Measurements from ENCODE around the gene ERN2. TPM values are rescaled to one million over a fixed set of nuclear protein-coding genes. Genes with fewer than 3 reads are reported as not detected.
"Not testable (repeated sequence)": the region's sequence is repeated elsewhere in the genome, so short reads cannot be mapped to it uniquely, and the experiment has no call there.

ERN2 gene
- total RNA-seq, 1 donor from 2014 or later: 0.29 TPM

DNA sequence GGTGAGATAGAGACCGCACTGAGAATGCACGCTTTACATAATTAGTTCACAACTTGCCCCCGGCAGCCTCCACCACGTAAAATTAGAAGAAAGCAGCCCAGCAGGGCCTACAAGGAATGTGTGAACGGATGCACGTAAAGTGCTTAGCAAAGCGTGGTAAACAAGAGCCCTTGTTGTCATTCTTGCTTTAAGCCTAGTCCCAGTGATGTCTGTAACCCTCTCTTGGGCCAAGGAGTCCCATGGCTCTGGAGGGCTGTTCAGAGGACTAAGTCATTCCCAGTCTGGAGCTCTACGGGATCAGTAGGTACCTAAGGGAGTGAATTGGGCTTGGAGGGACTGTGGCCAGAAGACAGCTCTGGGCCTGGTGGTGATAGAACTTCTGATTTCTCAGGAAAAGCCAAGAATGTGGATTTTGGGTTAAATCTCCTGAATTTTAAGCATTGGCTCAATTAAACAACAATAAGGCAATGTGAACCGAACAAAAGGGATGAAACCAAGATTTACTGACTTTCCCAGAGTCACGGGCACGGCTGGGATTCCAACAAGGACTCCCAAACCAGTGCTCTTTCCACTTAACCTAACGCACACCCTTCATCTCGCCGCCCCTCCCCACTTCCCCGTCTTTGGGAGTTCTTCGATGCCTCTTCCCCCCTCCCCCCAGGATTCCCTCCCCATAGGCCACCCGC, 41.0 kb upstream of the ERN2 start:
- H3K27me3 ChIP-seq: peaks cover 46% of the 10 kb centered on the region
- no peak overlapping the region for H3K4me3 ChIP-seq
- intact Hi-C loops (cut with DNase I): no loop called here
- peaks cover 7% of the 10 kb centered on the region for H3K4me1 ChIP-seq
- TF ChIP-seq, protein P1, sequence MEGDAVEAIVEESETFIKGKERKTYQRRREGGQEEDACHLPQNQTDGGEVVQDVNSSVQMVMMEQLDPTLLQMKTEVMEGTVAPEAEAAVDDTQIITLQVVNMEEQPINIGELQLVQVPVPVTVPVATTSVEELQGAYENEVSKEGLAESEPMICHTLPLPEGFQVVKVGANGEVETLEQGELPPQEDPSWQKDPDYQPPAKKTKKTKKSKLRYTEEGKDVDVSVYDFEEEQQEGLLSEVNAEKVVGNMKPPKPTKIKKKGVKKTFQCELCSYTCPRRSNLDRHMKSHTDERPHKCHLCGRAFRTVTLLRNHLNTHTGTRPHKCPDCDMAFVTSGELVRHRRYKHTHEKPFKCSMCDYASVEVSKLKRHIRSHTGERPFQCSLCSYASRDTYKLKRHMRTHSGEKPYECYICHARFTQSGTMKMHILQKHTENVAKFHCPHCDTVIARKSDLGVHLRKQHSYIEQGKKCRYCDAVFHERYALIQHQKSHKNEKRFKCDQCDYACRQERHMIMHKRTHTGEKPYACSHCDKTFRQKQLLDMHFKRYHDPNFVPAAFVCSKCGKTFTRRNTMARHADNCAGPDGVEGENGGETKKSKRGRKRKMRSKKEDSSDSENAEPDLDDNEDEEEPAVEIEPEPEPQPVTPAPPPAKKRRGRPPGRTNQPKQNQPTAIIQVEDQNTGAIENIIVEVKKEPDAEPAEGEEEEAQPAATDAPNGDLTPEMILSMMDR (IDR thresholded peaks at IDR 0.05): no peak
- no peaks in the 10 kb centered on the region for H3K36me3 ChIP-seq
- H3K9me3 ChIP-seq: no peaks in the 10 kb centered on the region
- DNase-seq: no peak
- no peak overlapping the region for H3K27ac ChIP-seq
- no peak for ATAC-seq

DNA sequence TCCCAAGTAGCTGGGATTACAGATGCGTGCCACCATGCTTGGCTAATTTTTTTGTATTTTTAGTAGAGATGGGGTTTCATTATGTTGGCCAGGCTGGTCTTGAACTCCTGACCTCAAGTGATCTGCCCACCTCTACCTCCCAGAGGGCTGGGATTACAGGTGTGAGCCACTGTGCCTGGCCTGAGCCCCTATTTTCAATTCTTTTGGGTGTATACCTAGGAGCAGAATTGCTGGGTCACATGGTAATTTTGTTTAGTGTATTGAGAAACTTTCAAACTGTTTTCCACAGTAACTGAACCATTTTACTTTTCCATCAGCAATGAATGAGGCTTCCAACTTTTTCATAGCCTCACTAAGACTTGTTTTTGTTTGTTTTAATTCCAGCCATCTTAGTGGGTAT, 38.0 kb upstream of the ERN2 start:
- ATAC-seq; intact Hi-C loops (cut with DNase I); DNase-seq: not testable (repeated sequence)

DNA sequence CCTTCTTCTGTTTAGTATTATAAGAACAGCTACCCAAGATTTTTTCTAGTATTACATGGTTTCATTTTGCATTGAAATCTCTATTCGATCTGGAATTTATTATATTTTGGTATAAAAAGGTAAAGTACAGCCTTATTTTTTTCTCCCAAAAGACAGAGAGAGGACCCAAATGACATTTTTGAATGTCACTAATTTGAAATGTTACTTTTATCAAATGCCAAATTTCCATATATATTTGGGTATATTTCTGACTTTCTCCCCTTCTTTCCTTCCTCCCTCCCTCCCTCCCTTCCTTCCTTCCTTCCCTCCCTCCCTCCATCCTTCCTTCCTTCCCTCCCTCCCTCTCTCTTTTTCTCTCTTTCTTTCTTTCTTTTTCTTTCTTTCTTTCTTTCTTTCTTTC, 35.6 kb upstream of the ERN2 start:
- intact Hi-C loops (cut with DNase I): no loop called here
- H3K4me1 ChIP-seq: no peaks in the 10 kb centered on the region
- H3K36me3 ChIP-seq: no peaks in the 10 kb centered on the region
- no peaks in the 10 kb centered on the region for H3K9me3 ChIP-seq
- TF ChIP-seq, protein P1 (IDR thresholded peaks at IDR 0.05): no peak
- ATAC-seq (no peak), DNase-seq (no peak)
- H3K4me3 ChIP-seq: no peak overlapping the region
- peaks cover 6% of the 10 kb centered on the region for H3K27me3 ChIP-seq
- no peak overlapping the region for H3K27ac ChIP-seq

More for the DNA sequence above, 38.0 kb upstream of the ERN2 start:
- H3K4me3 ChIP-seq, H3K27ac ChIP-seq, H3K36me3 ChIP-seq, H3K4me1 ChIP-seq, H3K9me3 ChIP-seq: not testable (repeated sequence)
- H3K27me3 ChIP-seq: peaks cover 30% of the 10 kb centered on the region

DNA sequence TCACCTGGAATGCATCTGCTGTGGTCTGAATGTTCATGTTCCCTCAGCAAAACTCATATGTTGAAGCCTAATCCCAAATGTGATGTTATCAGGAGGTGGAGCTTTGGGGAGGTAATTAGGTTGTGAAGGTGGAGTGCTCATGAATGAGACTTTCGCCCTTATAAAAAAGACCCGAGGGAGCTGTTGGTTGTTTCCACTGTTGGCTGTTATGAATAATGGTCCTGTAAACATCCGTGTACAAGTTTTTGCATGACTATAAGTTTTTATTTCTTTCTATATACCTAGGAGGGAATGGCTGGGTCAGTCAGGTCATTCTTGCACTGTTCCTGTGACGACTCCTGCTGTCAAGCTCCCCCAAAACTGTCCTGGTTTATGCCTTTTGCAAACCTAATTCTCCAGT, 32.2 kb upstream of the ERN2 start:
- intact Hi-C loops (cut with DNase I): no loop called here
- DNase-seq (no peak), ATAC-seq (no peak)
- Histone ChIP-seq H3K27me3 (no peaks in the 10 kb centered on the region), H3K27ac (no peak overlapping the region), H3K4me3 (no peak overlapping the region), H3K4me1 (no peaks in the 10 kb centered on the region), H3K36me3 (no peaks in the 10 kb centered on the region), H3K9me3 (no peaks in the 10 kb centered on the region)
- TF ChIP-seq, protein P1 (IDR thresholded peaks at IDR 0.05): no peak

DNA sequence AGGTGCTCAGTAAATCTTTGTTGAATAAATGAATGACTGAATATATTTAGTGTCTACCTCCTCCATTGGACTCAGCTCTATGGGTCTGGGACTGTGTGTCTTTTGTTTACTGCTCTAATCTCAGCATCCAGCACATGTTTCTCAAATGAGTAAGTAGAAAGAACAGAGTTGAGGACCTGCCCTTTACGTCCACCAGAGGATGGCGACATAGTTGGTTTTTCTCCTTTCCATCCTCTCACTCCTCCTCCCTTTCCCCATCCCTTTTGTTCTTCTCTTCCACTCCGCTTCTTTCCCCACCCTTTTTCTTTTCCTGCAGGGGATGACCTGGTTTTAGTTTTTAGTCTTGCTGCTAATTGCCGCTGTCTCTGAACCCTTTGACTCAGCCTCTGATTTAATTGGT, 29.7 kb upstream of the ERN2 start:
- intact Hi-C loops (cut with DNase I): no loop called here
- Histone ChIP-seq H3K27me3 (peaks cover 3% of the 10 kb centered on the region), H3K36me3 (no peaks in the 10 kb centered on the region), H3K4me3 (no peak overlapping the region), H3K27ac (no peak overlapping the region), H3K9me3 (no peaks in the 10 kb centered on the region), H3K4me1 (no peaks in the 10 kb centered on the region)
- DNase-seq: no peak
- TF ChIP-seq, protein P1 (IDR thresholded peaks at IDR 0.05): no peak
- no peak for ATAC-seq

DNA sequence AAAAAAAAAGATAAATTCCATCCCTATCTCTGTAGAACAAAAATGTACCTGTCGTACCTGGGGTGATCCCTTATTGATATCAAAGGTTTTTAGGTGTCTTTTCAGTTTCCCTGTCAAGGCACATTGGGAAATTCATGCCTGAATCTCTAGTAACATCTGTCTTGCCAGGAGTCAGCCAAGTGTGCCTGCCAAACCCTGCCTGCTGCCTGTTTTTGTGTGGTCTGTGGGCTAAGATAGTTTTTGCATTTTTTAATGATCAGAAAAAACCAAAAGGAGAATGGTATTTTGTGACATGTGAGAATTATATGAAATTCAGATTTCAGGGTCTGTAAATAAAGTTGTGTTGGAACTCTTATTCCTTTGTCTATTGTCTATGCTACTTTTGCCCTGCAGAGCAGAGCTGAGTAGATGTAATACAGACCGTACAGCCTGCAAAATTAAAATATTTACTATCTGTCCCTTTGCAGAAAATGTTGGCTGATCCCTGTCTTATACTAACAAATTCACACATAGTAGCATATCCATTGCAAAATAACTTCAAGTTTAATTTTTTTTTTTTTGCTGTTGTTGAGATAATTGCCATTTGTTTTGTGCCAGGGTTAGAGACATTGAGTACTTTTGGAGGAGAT, 28.8 kb upstream of the ERN2 start:
- H3K27ac ChIP-seq: no peak overlapping the region
- no peak for ATAC-seq
- peaks cover 3% of the 10 kb centered on the region for H3K27me3 ChIP-seq
- DNase-seq: no peak
- H3K4me3 ChIP-seq: no peak overlapping the region
- intact Hi-C loops (cut with DNase I): no loop called here
- H3K4me1 ChIP-seq: no peaks in the 10 kb centered on the region
- TF ChIP-seq, protein P1 (IDR thresholded peaks at IDR 0.05): no peak
- no peaks in the 10 kb centered on the region for H3K36me3 ChIP-seq
- H3K9me3 ChIP-seq: no peaks in the 10 kb centered on the region
